Bronchial epithelial cell (primary cell): ENCODE data around the gene ABCB1. TPM values are rescaled to one million over a fixed set of nuclear protein-coding genes. Genes with fewer than 3 reads are reported as not detected.

Experiments
- DNase-seq: peaks from one replicate; pipeline ENCODE4 v3.0.0-alpha.2; 2010; ENCODE audit warnings: low read depth
- FAIRE-seq: peaks from 2 replicates; lab custom pipeline; 2011; peaks lifted over from hg19 to GRCh38; lab: Jason Lieb, UNC
- H3K27me3 ChIP-seq: 2 replicates; pipeline ENCODE4 v1.5.1; 2011; ENCODE audit warnings: low read length; ENCODE audit not compliant: control insufficient read depth, insufficient read depth
- H3K36me3 ChIP-seq: 2 replicates; pipeline ENCODE4 v1.5.1; 2011; ENCODE audit warnings: low read length; ENCODE audit not compliant: control insufficient read depth, insufficient read depth
- H3K4me3 ChIP-seq: 2 replicates; pipeline ENCODE4 v1.5.1; 2011; ENCODE audit warnings: mild to moderate bottlenecking, low read depth, low read length, control low read depth
- total RNA-seq: library from RNA; depleted of rRNA; stranded (reverse); fragments of >200 nt; gene quantifications from 2 replicates; pipeline ENCODE4 v1.2.1, GENCODE V29; 2014
- TF ChIP-seq, protein P1 (sequence below): IDR thresholded peaks from 2 replicates; pipeline ENCODE4 v1.5.1; 2011; ENCODE audit warnings: mild to moderate bottlenecking, moderate library complexity, low read length, control low read depth, inconsistent platforms; ENCODE audit not compliant: insufficient read depth, severe bottlenecking

The ABCB1 gene
- total RNA-seq, 1 donor from 2014 or later, result under 0.01 TPM

DNA sequence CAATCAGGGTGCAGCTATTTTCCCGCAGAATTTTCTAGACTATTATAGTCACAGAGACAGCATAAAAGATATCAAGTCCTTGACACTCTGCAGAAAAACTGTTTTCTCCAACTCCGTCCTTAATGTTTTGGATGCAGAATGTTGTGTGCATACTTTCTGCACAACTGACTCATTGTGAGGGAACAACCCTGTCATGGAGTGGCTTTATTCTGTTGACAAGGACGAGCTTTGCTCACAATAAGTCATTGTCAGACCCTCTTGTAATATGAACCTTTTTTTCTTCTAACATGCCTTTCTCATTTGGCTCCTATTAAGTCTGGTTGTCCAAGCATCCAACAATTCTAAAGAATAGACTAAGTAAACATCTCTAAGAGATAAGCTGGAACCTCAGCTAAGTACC, 142.5 kb downstream of the ABCB1 start:
- FAIRE-seq, result no peak
- Histone ChIP-seq H3K36me3 (no peaks in the 10 kb centered on the region), H3K4me3 (no peak overlapping the region), H3K27me3 (no peaks in the 10 kb centered on the region)
- no peak for DNase-seq
- TF ChIP-seq, protein P1, sequence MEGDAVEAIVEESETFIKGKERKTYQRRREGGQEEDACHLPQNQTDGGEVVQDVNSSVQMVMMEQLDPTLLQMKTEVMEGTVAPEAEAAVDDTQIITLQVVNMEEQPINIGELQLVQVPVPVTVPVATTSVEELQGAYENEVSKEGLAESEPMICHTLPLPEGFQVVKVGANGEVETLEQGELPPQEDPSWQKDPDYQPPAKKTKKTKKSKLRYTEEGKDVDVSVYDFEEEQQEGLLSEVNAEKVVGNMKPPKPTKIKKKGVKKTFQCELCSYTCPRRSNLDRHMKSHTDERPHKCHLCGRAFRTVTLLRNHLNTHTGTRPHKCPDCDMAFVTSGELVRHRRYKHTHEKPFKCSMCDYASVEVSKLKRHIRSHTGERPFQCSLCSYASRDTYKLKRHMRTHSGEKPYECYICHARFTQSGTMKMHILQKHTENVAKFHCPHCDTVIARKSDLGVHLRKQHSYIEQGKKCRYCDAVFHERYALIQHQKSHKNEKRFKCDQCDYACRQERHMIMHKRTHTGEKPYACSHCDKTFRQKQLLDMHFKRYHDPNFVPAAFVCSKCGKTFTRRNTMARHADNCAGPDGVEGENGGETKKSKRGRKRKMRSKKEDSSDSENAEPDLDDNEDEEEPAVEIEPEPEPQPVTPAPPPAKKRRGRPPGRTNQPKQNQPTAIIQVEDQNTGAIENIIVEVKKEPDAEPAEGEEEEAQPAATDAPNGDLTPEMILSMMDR, result no peak

DNA sequence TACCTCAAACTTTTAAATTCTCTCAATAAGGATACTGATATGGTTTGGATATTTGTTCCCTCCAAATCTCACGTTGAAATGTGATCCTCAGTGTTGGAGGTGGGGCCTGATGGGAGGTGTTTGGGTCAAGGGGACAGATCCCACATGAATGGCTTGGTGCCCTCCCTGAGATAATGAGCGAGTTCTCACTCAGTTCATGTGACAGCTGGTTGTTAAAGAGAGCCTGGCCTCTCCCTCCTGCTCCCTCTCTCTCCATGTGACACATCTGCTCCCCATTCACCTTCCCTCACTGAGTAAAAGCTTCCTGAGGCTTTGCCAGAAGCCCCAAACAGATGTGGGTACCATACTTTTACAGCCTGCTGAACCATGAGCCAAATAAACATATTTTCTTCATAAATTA, 144.4 kb downstream of the ABCB1 start:
- H3K4me3 ChIP-seq, result no peak overlapping the region
- no peaks in the 10 kb centered on the region for H3K27me3 ChIP-seq
- H3K36me3 ChIP-seq, result no peaks in the 10 kb centered on the region
- no peak for FAIRE-seq
- DNase-seq, result no peak
- TF ChIP-seq, protein P1, result no peak

Other genes starting within 250 kb of the ABCB1 start
- gene ABCB4, start 125.2 kb downstream of the ABCB1 start, total RNA-seq, result not detected in 2 replicates
- gene RUNDC3B, start 27.5 kb upstream of the ABCB1 start, total RNA-seq, result 0.13 TPM in 1 of 2 replicates, not detected in the other